Mesothelial cell of epicardium (in vitro differentiated cells): Measurements from ENCODE around the gene REXO1. TPM values are rescaled to one million over a fixed set of nuclear protein-coding genes. Genes with fewer than 3 reads are reported as not detected.

Experiments used
- DNase-seq, 2 experiments: peaks; one replicate each; pipeline ENCODE4 v3.0.0; 2021; ENCODE audit warnings: low spot score in 2 of 2; ENCODE audit not compliant: unreplicated experiment in 2 of 2
- H3K27ac Mint-ChIP-seq: 2 replicates; pipeline ENCODE4 v1.8.0; 2021; ENCODE audit warnings: mixed read lengths
- H3K27me3 Mint-ChIP-seq: 2 replicates; pipeline ENCODE4 v1.8.0; 2021; ENCODE audit warnings: low read depth, mixed read lengths
- H3K36me3 Mint-ChIP-seq: 2 replicates; pipeline ENCODE4 v1.8.0; 2021; ENCODE audit warnings: mixed read lengths
- H3K4me1 Mint-ChIP-seq: 2 replicates; pipeline ENCODE4 v1.8.0; 2021; ENCODE audit warnings: mixed read lengths
- H3K4me3 Mint-ChIP-seq: 2 replicates; pipeline ENCODE4 v1.8.0; 2021; ENCODE audit warnings: mild to moderate bottlenecking, moderate library complexity, mixed read lengths
- H3K9me3 Mint-ChIP-seq: 2 replicates; pipeline ENCODE4 v1.8.0; 2021; ENCODE audit warnings: mixed read lengths
- CTCF ChIP-seq: fragments of 200-600 bp; sonication (generic); IDR thresholded peaks from one replicate; pipeline ENCODE4 v1.5.0; 2021; ENCODE audit warnings: antibody characterized with exemption; ENCODE audit not compliant: unreplicated experiment
- total RNA-seq: library from RNA; stranded (reverse); gene quantifications from 3 replicates; pipeline ENCODE4 v1.2.1, GENCODE V29; 2021

REXO1 gene
- total RNA-seq, 1 donor from 2014 or later = 46.6 TPM

GRCh38 chr19:1813192-1814182 lies 34.8 kb downstream of the REXO1 start:
- peaks cover 2% of the 10 kb centered on the region for H3K36me3 Mint-ChIP-seq
- no peak overlapping the region for H3K27ac Mint-ChIP-seq
- no peaks in the 10 kb centered on the region for H3K27me3 Mint-ChIP-seq
- no peak for TF ChIP-seq CTCF
- peaks cover 9% of the 10 kb centered on the region for H3K4me1 Mint-ChIP-seq
- H3K4me3 Mint-ChIP-seq = peak overlapping the region; percentile 85
- no peaks in the 10 kb centered on the region for H3K9me3 Mint-ChIP-seq
- no peak for DNase-seq

GRCh38 chr19:1812426-1813191 lies 35.7 kb downstream of the REXO1 start:
- no peaks in the 10 kb centered on the region for H3K9me3 Mint-ChIP-seq

GRCh38 chr19:1811942-1812425 lies 36.3 kb downstream of the REXO1 start, which contains the start of gene ATP8B3:
Gene ATP8B3 (minus strand): TSS chr19:1812276. CDS start chr19:1811736, 540 bp downstream.
- H3K4me3 Mint-ChIP-seq = peak within 1 kb of the TSS; percentile 85
- H3K27me3 Mint-ChIP-seq = no peaks in the 10 kb centered on the region
- peak within 1 kb of the TSS; percentile 63 for H3K27ac Mint-ChIP-seq
- peaks cover 9% of the 10 kb centered on the region for H3K4me1 Mint-ChIP-seq
- H3K36me3 Mint-ChIP-seq = no peaks in the 10 kb centered on the region
- DNase-seq = no peak
- peak; percentile 15 for TF ChIP-seq CTCF
- no peaks in the 10 kb centered on the region for H3K9me3 Mint-ChIP-seq

More at GRCh38 chr19:1812426-1813191, 35.7 kb downstream of the REXO1 start:
- Mint-ChIP-seq H3K36me3 (no peaks in the 10 kb centered on the region), H3K4me3 (peak overlapping the region; percentile 85), H3K4me1 (peaks cover 9% of the 10 kb centered on the region), H3K27ac (peak overlapping the region; percentile 63), H3K27me3 (no peaks in the 10 kb centered on the region)
- DNase-seq = peak; percentile 68 to 80
- TF ChIP-seq CTCF = no peak

- TF ChIP-seq CTCF = no peak
- H3K36me3 Mint-ChIP-seq = no peaks in the 10 kb centered on the region
- H3K4me1 Mint-ChIP-seq = peaks cover 9% of the 10 kb centered on the region
- peak overlapping the region; percentile 33 for H3K4me3 Mint-ChIP-seq
- no peaks in the 10 kb centered on the region for H3K27me3 Mint-ChIP-seq
- no peak for DNase-seq
- H3K9me3 Mint-ChIP-seq = no peaks in the 10 kb centered on the region
- H3K27ac Mint-ChIP-seq = no peak overlapping the region
Measured at GRCh38 chr19:1811472-1811894, 36.8 kb downstream of the REXO1 start.

GRCh38 chr19:1810439-1811160 lies 37.7 kb downstream of the REXO1 start:
- Mint-ChIP-seq H3K4me3 (no peak overlapping the region), H3K27ac (no peak overlapping the region), H3K36me3 (no peaks in the 10 kb centered on the region), H3K4me1 (peaks cover 9% of the 10 kb centered on the region), H3K27me3 (no peaks in the 10 kb centered on the region), H3K9me3 (no peaks in the 10 kb centered on the region)
- TF ChIP-seq CTCF = no peak
- no peak for DNase-seq
